ENCODE data around the gene GRIA3.

Gene GRIA3
- 0 to 0.06 reads per million in 2 experiments for total RNA-seq

GRCh38 chrX:123184219-123184865 is at the start of gene GRIA3:
Gene GRIA3 (plus strand): TSS chrX:123184278. CDS start chrX:123184536, 258 bp downstream.
- DNase-seq (ENCODE audit: low read depth), result no peak

- no peak for DNase-seq (ENCODE audit: low read depth)
Measured at GRCh38 chrX:123138473-123138872, 45.6 kb upstream of the GRIA3 start.

GRCh38 chrX:123140454-123140853 is 43.6 kb upstream of the GRIA3 start:
- DNase-seq (ENCODE audit: low read depth), result no peak

GRCh38 chrX:123140904-123141303 is 43.2 kb upstream of the GRIA3 start:
- DNase-seq (ENCODE audit: low read depth), result no peak

DNA sequence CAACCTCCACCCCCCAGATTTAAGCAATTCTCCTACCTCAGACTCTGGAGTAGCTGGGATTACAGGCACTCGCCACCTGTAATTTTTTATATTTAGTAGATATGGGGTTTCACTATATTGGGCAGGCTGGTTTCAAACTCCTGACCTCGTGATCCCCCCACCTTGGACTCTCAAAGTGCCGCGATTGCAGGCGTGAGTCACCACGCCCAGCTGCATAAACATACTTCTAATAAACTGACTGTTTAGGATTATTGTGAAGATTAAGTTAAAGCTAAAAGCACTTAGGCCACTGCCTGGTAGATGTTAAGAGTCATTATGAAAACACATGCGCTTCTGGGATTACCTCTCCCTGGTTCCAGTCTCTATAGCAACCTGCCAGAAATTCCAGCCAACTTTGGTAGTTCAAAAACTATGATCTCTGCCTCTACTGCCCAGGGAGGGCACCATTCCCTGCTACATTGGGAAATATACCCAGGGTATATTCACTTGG is 30.2 kb upstream of the GRIA3 start:
- no peak for DNase-seq (ENCODE audit: low read depth)

DNA sequence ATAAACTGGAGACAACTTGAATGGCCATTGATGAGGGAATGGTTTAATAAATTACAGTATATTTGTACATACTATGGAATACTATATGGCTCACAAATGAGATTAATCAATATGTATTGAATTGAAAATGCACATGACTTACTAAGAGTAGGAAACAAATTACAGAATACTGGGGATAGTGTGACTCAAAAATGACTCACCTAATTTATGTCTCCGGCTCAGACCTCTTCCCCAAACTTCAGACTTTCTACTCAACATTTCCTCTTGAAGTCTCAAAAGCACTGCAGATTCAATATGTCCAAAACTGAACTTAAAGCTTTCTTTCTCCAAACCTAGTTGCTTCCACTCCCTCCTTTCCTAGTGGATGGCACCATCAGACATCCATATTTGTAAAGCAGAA is 28.8 kb upstream of the GRIA3 start:
- DNase-seq (ENCODE audit: low read depth), result no peak

DNA sequence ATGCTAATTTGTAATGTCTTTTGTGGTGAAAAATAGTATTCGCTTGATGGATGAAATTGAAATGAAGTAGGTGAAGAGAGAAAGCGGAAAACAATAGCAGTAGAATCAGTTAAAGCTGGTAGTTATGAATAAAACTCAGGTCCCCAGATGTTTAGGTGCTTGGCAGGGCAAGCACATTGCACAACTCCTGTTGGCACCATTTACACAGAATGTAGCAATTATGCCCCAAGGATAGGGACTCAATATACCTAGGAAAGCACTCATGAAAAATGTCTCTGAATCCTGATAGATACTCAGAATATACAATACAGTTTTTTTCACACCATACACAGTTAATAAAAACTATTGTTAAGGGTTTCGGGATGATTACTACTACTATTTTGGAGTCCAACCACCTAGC is 26.5 kb upstream of the GRIA3 start:
- no peak for DNase-seq (ENCODE audit: low read depth)

- DNase-seq (ENCODE audit: low read depth), result no peak
Measured at GRCh38 chrX:123159403-123159802, 24.7 kb upstream of the GRIA3 start.

- DNase-seq (ENCODE audit: low read depth), result no peak
Measured at GRCh38 chrX:123167621-123168020, 16.5 kb upstream of the GRIA3 start.

GRCh38 chrX:123169247-123169901 is 14.7 kb upstream of the GRIA3 start:
- DNase-seq (ENCODE audit: low read depth), result no peak

DNA sequence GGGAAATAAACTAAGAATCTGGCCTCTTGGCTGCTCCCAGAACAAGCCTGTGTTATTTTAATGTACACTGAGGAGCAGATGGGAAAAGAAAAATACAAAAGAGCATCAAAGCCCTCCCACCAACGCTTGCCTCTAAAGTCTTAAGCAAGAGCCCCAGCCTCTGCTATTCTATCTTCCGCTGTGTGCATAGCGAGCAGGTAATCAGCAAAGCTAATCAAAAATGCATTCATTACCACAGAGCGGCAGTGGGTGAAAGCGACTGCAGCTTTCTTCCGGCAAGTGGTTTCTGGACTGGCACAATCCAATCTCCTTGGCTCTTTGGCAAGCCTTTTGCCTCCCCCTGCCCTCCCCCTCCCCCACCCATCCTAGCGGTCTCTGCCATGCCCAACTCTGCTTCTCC is 13.5 kb upstream of the GRIA3 start:
- no peak for DNase-seq (ENCODE audit: low read depth)

DNA sequence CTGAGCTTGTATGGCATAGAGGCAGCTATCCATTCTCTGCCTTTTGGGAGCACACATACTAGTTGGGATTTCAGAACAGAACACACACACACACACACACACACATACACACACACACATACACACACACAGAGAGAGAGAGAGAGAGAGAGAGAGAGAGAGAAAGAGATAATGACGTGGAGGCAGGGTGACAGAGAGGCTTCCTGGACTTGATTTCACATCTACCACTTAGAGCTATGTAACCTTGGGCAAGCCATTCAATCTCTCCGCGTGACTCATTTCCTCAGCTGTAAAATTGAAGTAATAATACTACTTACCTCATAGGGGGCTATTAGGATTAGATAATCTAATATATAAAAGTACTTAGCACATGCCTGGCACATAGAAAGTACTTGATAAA is 12.3 kb upstream of the GRIA3 start:
- no peak for DNase-seq (ENCODE audit: low read depth)

DNA sequence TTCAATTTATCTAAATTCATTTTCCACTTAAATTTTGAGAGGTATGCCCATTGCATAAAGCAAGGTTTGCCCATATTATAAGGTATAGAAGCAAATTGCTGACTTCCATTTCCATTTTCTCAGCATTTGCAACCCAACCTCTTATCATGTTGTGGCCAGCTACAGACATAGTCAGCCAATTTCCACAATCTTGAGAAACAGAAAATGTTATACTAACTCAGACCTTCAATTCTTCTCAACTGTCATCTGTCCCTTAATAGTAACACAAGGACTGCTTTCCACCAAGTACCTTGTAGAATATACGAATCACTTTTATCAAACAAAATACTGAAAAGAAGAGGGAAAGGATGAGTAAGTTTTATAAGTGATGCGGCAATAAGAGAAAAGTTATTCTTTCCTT is 11.2 kb upstream of the GRIA3 start:
- no peak for DNase-seq (ENCODE audit: low read depth)

DNA sequence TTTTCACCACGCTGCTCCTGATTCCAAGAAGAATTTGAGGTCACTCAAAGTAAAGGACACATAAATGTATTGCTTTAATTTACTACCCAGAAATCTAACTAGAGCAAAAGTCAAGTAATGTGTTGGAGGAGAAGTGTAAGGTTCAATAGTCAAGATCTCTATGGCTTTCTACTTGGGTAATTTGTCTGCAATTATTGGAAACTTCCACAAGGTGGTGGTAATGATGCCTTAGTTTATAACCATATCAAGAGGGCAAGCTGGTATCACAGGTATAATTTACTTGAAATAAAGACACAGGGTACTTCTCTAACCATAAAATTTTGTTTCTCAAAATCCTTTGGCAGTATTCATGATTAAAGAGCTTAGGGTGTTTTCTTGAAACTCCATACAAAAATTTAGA is 10.2 kb upstream of the GRIA3 start:
- no peak for DNase-seq (ENCODE audit: low read depth)

GRCh38 chrX:123175366-123176122 is 8.5 kb upstream of the GRIA3 start:
- DNase-seq (ENCODE audit: low read depth), result no peak

DNA sequence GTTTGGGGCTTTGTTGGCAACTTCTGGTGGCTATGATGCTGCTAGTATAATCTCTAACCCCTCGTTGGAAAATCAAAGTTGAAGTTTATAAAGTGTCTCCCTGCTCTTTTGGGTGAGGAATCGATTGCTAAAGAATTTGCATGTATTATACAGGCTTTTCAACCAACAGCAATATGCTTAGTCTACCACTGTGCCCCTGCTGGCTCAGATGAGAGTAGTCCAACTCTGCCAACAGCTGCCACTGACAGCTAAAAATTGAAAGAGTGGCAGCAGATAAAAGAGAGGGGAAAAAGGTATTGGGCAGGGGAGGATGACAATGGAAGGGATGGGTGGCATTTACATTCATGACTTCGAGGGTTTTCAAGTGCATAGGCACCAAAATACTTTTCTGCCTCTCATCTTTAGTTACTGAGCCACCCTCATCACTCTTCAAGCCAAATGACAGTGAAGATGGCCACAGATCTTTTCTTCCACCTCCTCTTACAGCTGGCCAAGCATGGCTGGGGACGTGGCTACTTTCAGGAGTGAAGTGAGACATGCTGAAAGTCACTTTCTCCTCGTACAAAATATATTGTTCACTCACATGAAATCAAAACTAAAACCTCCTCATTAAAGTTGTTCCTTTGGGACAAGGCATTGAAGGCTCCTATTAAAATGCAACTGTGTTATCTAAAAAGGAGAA is 2.7 kb upstream of the GRIA3 start:
- no peak for DNase-seq (ENCODE audit: low read depth)

- no peak for DNase-seq (ENCODE audit: low read depth)
Measured at GRCh38 chrX:123184866-123185276, 793 bp downstream of the GRIA3 start.

DNA sequence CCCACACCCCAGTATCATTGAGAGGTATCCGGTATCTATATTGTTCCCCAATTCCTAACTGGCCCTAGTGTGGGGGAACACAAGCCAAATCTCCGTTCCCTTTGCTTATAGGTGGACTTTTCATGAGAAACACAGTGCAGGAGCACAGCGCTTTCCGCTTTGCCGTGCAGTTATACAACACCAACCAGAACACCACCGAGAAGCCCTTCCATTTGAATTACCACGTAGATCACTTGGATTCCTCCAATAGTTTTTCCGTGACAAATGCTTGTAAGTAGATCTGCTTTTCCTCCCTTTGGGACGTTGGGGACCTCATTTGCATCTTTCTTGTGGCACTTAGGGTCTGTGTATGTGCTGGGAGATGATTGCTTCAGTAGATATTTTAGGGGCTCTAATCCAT is 1.6 kb downstream of the GRIA3 start:
- DNase-seq (ENCODE audit: low read depth), result no peak

- DNase-seq (ENCODE audit: low read depth), result no peak
Measured at GRCh38 chrX:123186801-123187200, 2.7 kb downstream of the GRIA3 start.

GRCh38 chrX:123188081-123188480 is 4.0 kb downstream of the GRIA3 start:
- DNase-seq (ENCODE audit: low read depth), result no peak

DNA sequence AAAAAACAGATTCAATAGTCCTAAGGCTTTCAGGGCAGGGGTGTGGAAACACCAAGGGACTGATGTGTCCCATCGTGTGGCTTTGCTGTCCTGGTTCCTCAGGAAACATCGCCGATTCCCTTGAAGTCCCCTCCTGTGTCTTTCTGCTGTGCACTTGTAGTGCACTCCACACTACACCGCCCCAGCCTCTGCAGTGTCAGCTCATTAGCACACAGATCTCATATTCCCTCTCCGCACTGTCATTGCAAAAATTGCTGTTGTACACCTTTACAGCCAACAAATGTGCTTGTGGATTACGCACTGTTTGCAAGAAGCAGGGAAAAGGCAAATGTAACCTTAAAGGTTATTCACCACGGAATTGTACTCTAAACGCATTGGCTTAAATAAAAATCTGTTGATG is 5.3 kb downstream of the GRIA3 start:
- no peak for DNase-seq (ENCODE audit: low read depth)

DNA sequence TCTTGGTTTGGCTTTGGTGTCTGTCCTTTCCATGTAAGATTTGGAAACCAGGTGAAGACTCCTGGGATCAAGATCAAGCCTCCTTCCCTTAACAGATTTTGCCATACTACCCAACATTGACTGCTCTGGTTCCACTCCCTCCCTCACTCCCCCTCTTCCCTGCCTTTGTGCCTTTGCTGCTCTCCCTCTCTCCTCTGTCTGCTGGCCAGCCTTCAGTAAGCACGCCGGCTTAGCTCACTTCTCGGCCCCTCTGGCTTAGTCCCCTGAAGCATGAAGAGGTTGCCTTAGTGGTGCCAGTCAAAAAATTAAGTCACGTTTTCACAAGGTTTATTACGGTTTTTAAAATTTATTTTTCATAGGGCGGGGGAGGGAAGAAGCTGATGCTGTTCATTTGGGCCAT is 6.0 kb downstream of the GRIA3 start:
- no peak for DNase-seq (ENCODE audit: low read depth)

Measured in T follicular helper cell (primary cell).